ENCODE results near the gene ADAMTS14. TPM values are rescaled to one million over a fixed set of nuclear protein-coding genes. Genes with fewer than 3 reads are reported as not detected.

ADAMTS14 gene
- total RNA-seq, 2 experiments from 2014 or later, result 0.05 TPM; not detected in 1

- CTCF ChIA-PET, result interaction anchor here (1.9 kb wide), 1 partner anchor 10 kb away, joined by 5 read pairs; the partner anchor contains the start of gene SGPL1
- H3K27ac Mint-ChIP-seq, result no peak overlapping the region
Observed at GRCh38 chr10:70806841-70807240, 134.5 kb downstream of the ADAMTS14 start.

DNA sequence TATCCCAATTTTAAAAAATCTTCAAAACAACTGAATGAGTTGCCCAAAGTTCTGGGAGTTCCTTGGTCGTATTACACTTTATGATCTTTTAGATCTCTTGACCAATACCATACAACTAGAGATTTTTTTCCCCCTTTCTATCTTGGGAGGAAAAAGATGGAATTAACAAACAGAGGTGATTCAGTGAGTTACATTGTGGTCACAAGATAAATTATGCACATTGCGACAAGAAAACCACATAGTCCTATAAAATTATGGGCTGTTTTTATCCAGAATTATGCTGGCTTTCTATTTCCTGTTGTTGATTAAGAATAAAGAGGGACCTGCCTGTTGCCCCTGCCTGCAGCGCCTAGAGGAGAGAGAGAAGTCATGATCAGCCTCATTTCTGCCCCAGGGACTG is 135.2 kb downstream of the ADAMTS14 start:
- Mint-ChIP-seq H3K27ac (no peak overlapping the region), H3K9me3 (ENCODE audit: insufficient read depth) (no peaks in the 10 kb centered on the region), H3K36me3 (ENCODE audit: low read depth) (no peaks in the 10 kb centered on the region), H3K27me3 (ENCODE audit: low read depth) (peaks cover 10% of the 10 kb centered on the region), H3K4me1 (ENCODE audit: low read depth) (no peaks in the 10 kb centered on the region), H3K4me3 (no peak overlapping the region)
- CTCF ChIA-PET, result interaction anchor here (1.9 kb wide), 1 partner anchor 9 kb away, joined by 5 read pairs; the partner anchor contains the start of gene SGPL1
- POLR2A ChIA-PET, result no interaction called here
- DNase-seq (no peak), ATAC-seq (no peak)

More at GRCh38 chr10:70806841-70807240, 134.5 kb downstream of the ADAMTS14 start:
- DNase-seq, result no peak
- H3K4me3 Mint-ChIP-seq, result no peak overlapping the region
- H3K27me3 Mint-ChIP-seq (ENCODE audit: low read depth), result peaks cover 15% of the 10 kb centered on the region
- no peak for ATAC-seq
- no peaks in the 10 kb centered on the region for H3K36me3 Mint-ChIP-seq (ENCODE audit: low read depth)
- H3K4me1 Mint-ChIP-seq (ENCODE audit: low read depth), result no peaks in the 10 kb centered on the region
- POLR2A ChIA-PET, result no interaction called here
- H3K9me3 Mint-ChIP-seq (ENCODE audit: insufficient read depth), result no peaks in the 10 kb centered on the region

DNA sequence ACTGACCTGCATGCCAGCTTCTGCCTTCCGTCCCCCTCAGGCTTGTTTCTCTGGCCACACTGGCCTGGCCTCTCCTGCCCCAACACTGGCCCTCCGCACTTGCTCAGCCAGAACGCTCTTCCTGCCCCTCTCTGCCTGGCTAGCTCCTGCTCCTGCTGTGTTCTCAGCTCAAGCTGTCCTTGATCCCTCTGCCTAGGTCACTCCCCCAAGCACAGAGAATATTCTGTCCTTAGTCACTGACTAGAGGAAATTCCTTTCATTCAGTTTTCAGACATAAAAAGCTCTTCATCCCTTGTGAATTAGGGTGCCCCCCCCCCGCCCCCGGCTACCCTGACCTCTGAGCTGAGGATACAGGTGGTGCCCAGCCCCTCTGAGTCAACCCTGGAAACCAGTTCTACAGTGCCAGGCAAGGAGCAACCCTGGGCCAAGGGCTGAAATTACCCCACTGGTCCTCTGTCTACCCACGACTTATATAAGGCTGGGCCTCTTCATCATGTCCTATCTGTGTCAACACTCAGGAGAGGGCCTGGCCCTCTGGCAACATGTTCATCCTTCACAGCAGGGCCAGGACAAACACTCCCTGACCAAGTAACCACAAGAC is 136.8 kb downstream of the ADAMTS14 start:
- POLR2A ChIA-PET, result no interaction called here
- CTCF ChIA-PET, result interaction anchor here (0.7 to 1.5 kb wide), 2 partner anchors 69 to 259 kb away, joined by 3 read pairs; no protein-coding TSS in a partner anchor
- Mint-ChIP-seq H3K27ac (no peak overlapping the region), H3K27me3 (ENCODE audit: low read depth) (peaks cover 8% of the 10 kb centered on the region), H3K4me3 (no peak overlapping the region), H3K36me3 (ENCODE audit: low read depth) (no peaks in the 10 kb centered on the region), H3K4me1 (ENCODE audit: low read depth) (no peaks in the 10 kb centered on the region), H3K9me3 (ENCODE audit: insufficient read depth) (no peaks in the 10 kb centered on the region)
- no peak for ATAC-seq
- DNase-seq, result no peak

- no peak overlapping the region for H3K4me3 Mint-ChIP-seq
- H3K9me3 Mint-ChIP-seq (ENCODE audit: insufficient read depth), result no peaks in the 10 kb centered on the region
- ATAC-seq, result no peak
- H3K27ac Mint-ChIP-seq, result no peak overlapping the region
- ChIA-PET CTCF (interaction anchor here (0.7 to 1.5 kb wide), 3 partner anchors 69 to 259 kb away, joined by 3 to 4 read pairs (median 3); no protein-coding TSS in a partner anchor), POLR2A (no interaction called here)
- no peaks in the 10 kb centered on the region for H3K4me1 Mint-ChIP-seq (ENCODE audit: low read depth)
- H3K36me3 Mint-ChIP-seq (ENCODE audit: low read depth), result no peaks in the 10 kb centered on the region
- peaks cover 8% of the 10 kb centered on the region for H3K27me3 Mint-ChIP-seq (ENCODE audit: low read depth)
- no peak for DNase-seq
Observed at GRCh38 chr10:70809726-70810125, 137.4 kb downstream of the ADAMTS14 start.

DNA sequence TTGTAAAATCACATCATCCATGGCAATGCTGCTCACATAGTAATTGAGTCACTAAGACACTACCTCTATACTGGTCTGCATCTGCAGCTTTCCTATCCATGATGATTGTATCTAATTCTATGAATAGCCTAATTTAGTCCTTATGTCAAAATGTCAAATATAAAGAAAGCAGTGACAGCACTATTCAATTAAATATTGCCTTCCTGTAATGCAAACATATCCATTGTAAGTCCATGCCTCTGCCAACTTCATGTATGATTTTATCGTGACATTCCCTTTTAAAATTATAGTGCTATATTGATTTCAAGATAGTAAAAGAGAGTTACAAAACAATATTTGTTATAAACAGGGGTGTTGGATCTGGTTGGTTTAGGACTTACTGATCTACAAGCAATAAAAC is 138.7 kb downstream of the ADAMTS14 start:
- Mint-ChIP-seq H3K27ac (no peak overlapping the region), H3K4me3 (no peak overlapping the region), H3K27me3 (ENCODE audit: low read depth) (peaks cover 3% of the 10 kb centered on the region), H3K9me3 (ENCODE audit: insufficient read depth) (no peaks in the 10 kb centered on the region), H3K36me3 (ENCODE audit: low read depth) (no peaks in the 10 kb centered on the region), H3K4me1 (ENCODE audit: low read depth) (peaks cover 5% of the 10 kb centered on the region)
- no peak for ATAC-seq
- ChIA-PET POLR2A (no interaction called here), CTCF (interaction anchor here (1.3 kb wide), 1 partner anchor 252 kb away, joined by 4 read pairs; no protein-coding TSS in a partner anchor)
- DNase-seq, result no peak

GRCh38 chr10:70811881-70812280 is 139.6 kb downstream of the ADAMTS14 start:
- ChIA-PET CTCF (interaction anchor here (1.2 kb wide), 1 partner anchor 253 kb away, joined by 4 read pairs; no protein-coding TSS in a partner anchor), POLR2A (interaction anchor here (0.7 kb wide), 1 partner anchor 14 kb away, joined by 3 read pairs; no protein-coding TSS in a partner anchor)
- Mint-ChIP-seq H3K4me1 (ENCODE audit: low read depth) (peaks cover 10% of the 10 kb centered on the region), H3K9me3 (ENCODE audit: insufficient read depth) (no peaks in the 10 kb centered on the region), H3K27ac (no peak overlapping the region), H3K4me3 (no peak overlapping the region), H3K27me3 (ENCODE audit: low read depth) (peaks cover 3% of the 10 kb centered on the region), H3K36me3 (ENCODE audit: low read depth) (no peaks in the 10 kb centered on the region)
- no peak for DNase-seq
- no peak for ATAC-seq

Other genes with a start within 250 kb of the ADAMTS14 start
- not detected for gene NODAL, start 230.8 kb upstream of the ADAMTS14 start, total RNA-seq
- 1 to 10 TPM; 6.2 to 6.5 TPM for gene PALD1, start 193.7 kb upstream of the ADAMTS14 start, total RNA-seq
- 100 to 1,000 TPM; 265 to 272 TPM for gene PRF1, start 69.8 kb upstream of the ADAMTS14 start, total RNA-seq
- not detected for gene TBATA, start 112.9 kb downstream of the ADAMTS14 start, total RNA-seq
- 10 to 100 TPM; 22.2 to 28.0 TPM for gene SGPL1, start 143.4 kb downstream of the ADAMTS14 start, total RNA-seq
- 10 to 100 TPM; 28.6 to 31.7 TPM for gene PCBD1, start 216.1 kb downstream of the ADAMTS14 start, total RNA-seq